A673 (cell line): ENCODE results near the gene NHS. TPM values are rescaled to one million over a fixed set of nuclear protein-coding genes. Genes with fewer than 3 reads are reported as not detected.

Experiments
- BruUV-seq: library from RNA; stranded (reverse); fragments of 400-500 nt; replicated peaks from 2 replicates; lab custom pipeline; 2021; lab: Mats Ljungman, UMichigan
- CTCF ChIA-PET: fragments of 300-600 bp; sonication (Branson Sonifier 250); formaldehyde crosslinking; loops from one replicate; lab custom pipeline; 2022; ENCODE audit warnings: antibody characterized with exemption; lab: Charles Lee
- POLR2A ChIA-PET: fragments of 300-600 bp; sonication (Branson Sonifier 250); formaldehyde crosslinking; loops from one replicate; lab custom pipeline; 2022; ENCODE audit warnings: antibody characterized with exemption; ENCODE audit not compliant: low non-redundant PET; lab: Charles Lee
- DNase-seq: peaks from one replicate; pipeline ENCODE4 v3.0.0-alpha.2; 2015; ENCODE audit warnings: low spot score
- H3K27ac ChIP-seq: fragments of 200-600 bp; sonication (generic); 2 replicates; pipeline ENCODE4 v1.5.1; 2016; ENCODE audit warnings: mixed run types, low read depth, mild to moderate bottlenecking, mixed read lengths, antibody characterized with exemption, low read length; ENCODE audit not compliant: poor library complexity, severe bottlenecking
- H3K27me3 ChIP-seq: fragments of 200-600 bp; sonication (generic); replicated peaks from 2 replicates; pipeline ENCODE4 v1.6.1; 2017; ENCODE audit warnings: mixed run types, low read depth, mild to moderate bottlenecking, mixed read lengths, antibody characterized with exemption, low read length; ENCODE audit not compliant: insufficient read depth, poor library complexity
- H3K36me3 ChIP-seq: fragments of 200-600 bp; sonication (generic); 2 replicates; pipeline ENCODE4 v1.6.1; 2016; ENCODE audit warnings: mixed run types, mild to moderate bottlenecking, mixed read lengths, antibody characterized with exemption, low read length; ENCODE audit not compliant: insufficient read depth, poor library complexity, severe bottlenecking
- H3K4me1 ChIP-seq: fragments of 200-600 bp; sonication (generic); 2 replicates; pipeline ENCODE4 v1.6.1; 2017; ENCODE audit warnings: mixed run types, mild to moderate bottlenecking, mixed read lengths, antibody characterized with exemption, low read length; ENCODE audit not compliant: insufficient read depth, poor library complexity, severe bottlenecking
- H3K4me3 ChIP-seq: fragments of 200-600 bp; sonication (generic); 2 replicates; pipeline ENCODE4 v1.5.1; 2016; ENCODE audit warnings: low read depth, mixed run types, mild to moderate bottlenecking, mixed read lengths, low read length; ENCODE audit not compliant: poor library complexity, severe bottlenecking
- H3K9me3 ChIP-seq: fragments of 200-600 bp; sonication (generic); 2 replicates; pipeline ENCODE4 v1.6.1; 2016; ENCODE audit warnings: mixed run types, low read depth, mild to moderate bottlenecking, mixed read lengths, antibody characterized with exemption, low read length; ENCODE audit not compliant: poor library complexity, severe bottlenecking
- CTCF ChIP-seq: fragments of 300-800, 200-600 bp; sonication (generic); conservative IDR thresholded peaks from 2 replicates; pipeline ENCODE4 v1.5.1; 2017; ENCODE audit warnings: low read depth, mild to moderate bottlenecking, antibody characterized with exemption, low read length, moderate library complexity, mixed read lengths
- EZH2 ChIP-seq: fragments of 200-600 bp; sonication (generic); IDR thresholded peaks from 2 replicates; pipeline ENCODE4 v1.6.1; 2017; ENCODE audit warnings: borderline replicate concordance, low read depth, mild to moderate bottlenecking, mixed read lengths, antibody characterized with exemption, low read length; ENCODE audit not compliant: poor library complexity, severe bottlenecking
- intact Hi-C: fragments of 100-400 bp; cut with micrococcal nuclease; formaldehyde crosslinking; loops from one replicate; pipeline ENCODE4 v1.10.0; 2022; ENCODE audit not compliant: unreplicated experiment
- total RNA-seq: library from RNA; stranded (reverse); gene quantifications from 2 replicates; pipeline ENCODE4 v1.2.3, GENCODE V29; 2021

NHS gene
- total RNA-seq, 1 experiment from 2014 or later = 0.37 TPM

GRCh38 chrX:17668929-17669328 lies 293.9 kb downstream of the NHS start:
- Histone ChIP-seq H3K27ac (no peak overlapping the region), H3K4me1 (no peaks in the 10 kb centered on the region), H3K27me3 (no peaks in the 10 kb centered on the region), H3K36me3 (no peaks in the 10 kb centered on the region), H3K9me3 (no peaks in the 10 kb centered on the region), H3K4me3 (no peak overlapping the region)
- no TSS peak for BruUV-seq
- POLR2A ChIA-PET = no interaction called here
- intact Hi-C loops = no loop called here
- TF ChIP-seq CTCF (no peak), EZH2 (no peak)
- DNase-seq = no peak
- CTCF ChIA-PET = no interaction called here

- CTCF ChIA-PET = no interaction called here
Measured at GRCh38 chrX:17669458-17669857, 294.5 kb downstream of the NHS start.

GRCh38 chrX:17669891-17670290 lies 294.9 kb downstream of the NHS start:
- no peaks in the 10 kb centered on the region for H3K4me1 ChIP-seq
- H3K9me3 ChIP-seq = no peaks in the 10 kb centered on the region
- intact Hi-C loops = no loop called here
- CTCF ChIA-PET = interaction anchor here (0.6 kb wide), 1 partner anchor 386 kb away, joined by 4 read pairs; no protein-coding TSS in a partner anchor
- no peaks in the 10 kb centered on the region for H3K36me3 ChIP-seq
- POLR2A ChIA-PET = interaction anchor here (0.6 kb wide), 1 partner anchor 134 kb away, joined by 3 read pairs; no protein-coding TSS in a partner anchor
- no peak for DNase-seq
- TF ChIP-seq CTCF = no peak
- TF ChIP-seq EZH2 = no peak
- H3K27me3 ChIP-seq = no peaks in the 10 kb centered on the region
- H3K27ac ChIP-seq = no peak overlapping the region
- BruUV-seq = no TSS peak
- no peak overlapping the region for H3K4me3 ChIP-seq

More at GRCh38 chrX:17669458-17669857, 294.5 kb downstream of the NHS start:
- Histone ChIP-seq H3K4me1 (no peaks in the 10 kb centered on the region), H3K27ac (no peak overlapping the region), H3K27me3 (no peaks in the 10 kb centered on the region), H3K4me3 (no peak overlapping the region), H3K9me3 (no peaks in the 10 kb centered on the region), H3K36me3 (no peaks in the 10 kb centered on the region)
- POLR2A ChIA-PET = no interaction called here
- TF ChIP-seq CTCF (no peak), EZH2 (no peak)
- no TSS peak for BruUV-seq
- DNase-seq = no peak
- intact Hi-C loops = no loop called here
